Eye (tissue), 1 donor: ENCODE measurements around the gene TMEM125.

Experiments used
- DNase-seq: peaks from one replicate; pipeline ENCODE4 v3.0.0-alpha.2; 2015

Gene TMEM125

DNA sequence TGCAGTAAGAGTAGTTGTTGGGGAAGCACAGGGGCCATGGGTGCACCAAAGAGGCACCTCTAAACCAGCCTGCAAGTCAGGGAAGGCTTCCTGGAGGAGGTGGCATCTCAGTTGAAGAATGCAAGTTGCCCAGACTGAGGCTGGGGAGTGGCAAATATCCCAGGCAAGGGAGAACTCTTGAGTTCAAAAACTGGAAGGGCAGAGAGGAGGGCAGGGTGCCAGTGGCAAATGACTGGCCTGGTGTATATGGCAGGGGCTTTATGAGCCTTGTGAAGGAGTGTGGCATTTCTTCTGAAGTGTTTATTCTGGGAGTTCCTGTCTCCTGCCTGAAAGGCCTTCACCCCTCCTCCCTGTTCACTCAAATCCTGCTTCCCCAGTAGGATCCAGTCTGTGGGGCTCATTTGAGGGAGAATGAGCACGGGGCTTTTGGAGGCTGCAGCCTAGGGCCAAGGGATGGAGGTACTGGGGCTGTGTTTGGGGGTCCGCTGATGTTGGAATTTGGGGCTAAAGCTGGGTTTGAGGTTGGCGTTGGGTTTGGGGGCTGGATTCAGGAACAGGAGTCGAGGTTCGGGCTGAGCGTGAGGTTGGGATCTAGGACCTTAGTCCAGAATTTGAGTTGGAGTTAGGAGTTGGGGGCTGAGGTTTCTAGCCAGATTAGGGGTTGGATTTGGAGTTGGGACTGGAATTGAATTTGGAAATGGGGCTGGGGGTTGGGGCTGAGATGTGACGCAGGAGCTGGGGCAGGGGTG, at the start of gene TMEM125:
TSS of gene TMEM125 (plus strand) at position 357 of the 749 bp plus-strand sequence. CDS start 2,740 bp downstream, outside the sequence.
- no peak for DNase-seq

DNA sequence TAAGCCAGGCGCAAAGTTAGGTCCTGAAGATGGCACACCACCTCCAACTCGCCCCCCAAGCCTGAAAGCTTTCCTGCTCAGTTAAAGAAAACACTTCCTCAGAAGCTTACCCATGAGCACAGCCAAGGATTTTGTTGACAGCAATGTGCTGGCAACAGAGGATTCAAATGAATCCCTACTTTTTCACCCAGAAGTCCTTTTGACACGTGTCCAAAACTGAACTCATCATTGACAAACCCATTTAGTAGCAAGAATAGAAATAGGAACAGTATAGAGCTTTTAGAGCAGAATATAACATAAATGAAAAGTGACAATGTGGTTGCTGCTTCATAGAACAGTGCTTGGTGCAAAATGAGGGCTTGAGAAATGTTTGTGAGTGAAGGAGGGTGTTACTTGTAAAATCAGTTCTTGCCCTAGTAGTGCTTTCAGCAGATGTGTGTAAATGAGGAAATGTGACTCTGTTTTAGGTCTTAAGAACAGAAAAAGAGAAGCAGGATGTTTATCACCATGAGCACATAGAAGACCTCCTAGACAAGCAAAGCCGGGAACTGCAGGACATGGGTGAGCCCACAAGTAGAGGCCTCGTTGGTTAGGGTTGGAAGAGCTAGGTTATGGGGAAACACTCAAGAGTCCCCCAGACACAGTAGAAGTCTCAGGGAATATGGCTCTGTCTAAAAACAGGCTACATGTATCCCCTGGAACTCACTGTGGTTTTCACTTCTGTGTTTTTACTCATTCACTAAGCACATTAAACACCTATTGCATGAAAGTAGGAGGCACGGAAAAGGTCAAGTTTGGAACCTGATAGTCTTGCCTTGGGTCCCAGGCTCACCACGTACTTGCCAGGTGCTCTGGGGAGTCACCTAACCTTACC, 48.6 kb upstream of the TMEM125 start:
- DNase-seq = no peak

DNA sequence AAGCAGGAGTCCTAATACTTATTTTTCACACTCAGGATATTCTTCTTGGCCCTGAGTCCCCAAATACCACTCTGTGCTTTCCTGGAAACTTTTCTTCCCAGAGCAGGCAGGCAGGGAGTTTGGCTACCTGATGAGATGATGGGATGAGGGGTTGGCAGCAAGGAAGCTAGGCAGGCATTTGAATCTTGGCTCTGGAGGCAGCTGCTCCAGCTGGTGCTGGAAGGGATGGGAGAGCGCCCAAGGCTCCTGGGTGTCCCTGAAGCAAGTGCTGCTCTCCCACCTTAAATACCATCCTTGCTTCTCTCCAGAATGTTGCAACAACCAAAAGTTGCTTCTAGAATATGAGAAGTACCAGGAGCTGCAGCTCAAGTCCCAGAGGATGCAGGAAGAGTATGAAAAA, 48.0 kb upstream of the TMEM125 start:
- DNase-seq = no peak

DNA sequence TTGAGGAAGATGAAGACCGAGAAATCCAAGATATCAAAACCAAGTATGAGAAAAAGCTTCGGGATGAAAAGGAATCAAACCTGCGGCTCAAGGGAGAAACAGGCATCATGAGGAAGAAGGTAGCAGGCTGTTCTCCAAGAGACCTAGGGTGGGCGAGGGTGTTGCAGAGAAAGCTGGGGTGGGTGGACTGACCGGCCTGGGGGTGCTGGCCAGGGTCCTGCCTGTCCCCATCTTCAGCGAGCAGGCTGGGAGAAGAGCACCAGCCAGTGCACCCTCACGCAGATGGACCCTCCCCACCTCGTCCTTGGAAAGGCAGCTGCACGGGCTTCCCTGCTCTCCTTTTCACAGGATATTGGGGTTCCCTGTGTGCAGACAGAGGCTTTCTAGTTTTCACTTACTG, 46.9 kb upstream of the TMEM125 start:
- DNase-seq = no peak

DNA sequence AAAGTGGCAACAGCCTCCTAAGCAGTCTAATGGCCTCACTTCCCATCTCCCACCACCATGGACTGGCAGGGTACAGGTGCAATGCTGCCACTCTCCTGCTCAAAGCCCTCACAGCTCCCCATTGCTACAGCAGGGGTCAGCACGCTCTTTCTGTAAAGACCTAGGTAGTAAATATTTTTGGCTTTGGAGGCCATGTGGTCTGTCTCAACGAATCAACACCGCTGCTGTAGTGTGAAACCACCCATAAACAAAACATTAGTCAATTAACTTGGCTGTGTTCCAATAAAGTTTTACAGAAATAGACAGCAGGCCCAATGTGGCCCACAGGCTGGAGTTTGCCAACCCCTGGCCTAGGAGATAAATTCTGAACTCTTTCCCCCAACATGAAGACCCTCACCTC, 44.6 kb upstream of the TMEM125 start:
- no peak for DNase-seq

DNA sequence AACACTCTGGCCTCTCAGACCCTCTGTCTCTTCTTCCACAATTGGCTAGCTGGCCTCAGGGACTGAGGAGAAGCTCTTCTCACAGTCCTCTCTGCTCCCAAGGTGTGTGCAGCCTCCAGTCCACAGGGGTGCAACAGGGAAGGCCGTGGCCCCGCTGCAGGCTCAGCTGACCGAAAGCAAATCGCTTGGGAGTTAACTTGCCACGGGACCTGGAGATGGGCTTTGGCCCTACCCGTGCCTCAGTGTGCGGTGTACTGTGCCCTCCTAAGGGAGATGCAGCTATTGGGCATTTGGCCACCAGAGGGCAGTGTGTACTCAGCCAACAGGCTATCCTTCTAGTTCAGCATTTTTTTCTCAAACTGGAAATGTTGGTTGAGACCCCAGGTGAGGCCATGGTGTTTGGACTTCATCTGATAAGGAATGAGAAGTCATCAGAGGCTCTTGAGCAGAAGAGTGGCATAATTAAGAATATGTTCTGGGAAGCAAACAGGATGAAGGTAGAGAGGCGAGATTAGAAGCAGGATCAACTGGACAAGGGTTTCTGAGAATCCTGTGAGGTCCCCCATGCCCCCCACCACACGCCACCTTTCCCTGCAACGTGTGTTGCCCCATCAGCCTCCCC, 42.5 kb upstream of the TMEM125 start:
- DNase-seq = peak; percentile 96

DNA sequence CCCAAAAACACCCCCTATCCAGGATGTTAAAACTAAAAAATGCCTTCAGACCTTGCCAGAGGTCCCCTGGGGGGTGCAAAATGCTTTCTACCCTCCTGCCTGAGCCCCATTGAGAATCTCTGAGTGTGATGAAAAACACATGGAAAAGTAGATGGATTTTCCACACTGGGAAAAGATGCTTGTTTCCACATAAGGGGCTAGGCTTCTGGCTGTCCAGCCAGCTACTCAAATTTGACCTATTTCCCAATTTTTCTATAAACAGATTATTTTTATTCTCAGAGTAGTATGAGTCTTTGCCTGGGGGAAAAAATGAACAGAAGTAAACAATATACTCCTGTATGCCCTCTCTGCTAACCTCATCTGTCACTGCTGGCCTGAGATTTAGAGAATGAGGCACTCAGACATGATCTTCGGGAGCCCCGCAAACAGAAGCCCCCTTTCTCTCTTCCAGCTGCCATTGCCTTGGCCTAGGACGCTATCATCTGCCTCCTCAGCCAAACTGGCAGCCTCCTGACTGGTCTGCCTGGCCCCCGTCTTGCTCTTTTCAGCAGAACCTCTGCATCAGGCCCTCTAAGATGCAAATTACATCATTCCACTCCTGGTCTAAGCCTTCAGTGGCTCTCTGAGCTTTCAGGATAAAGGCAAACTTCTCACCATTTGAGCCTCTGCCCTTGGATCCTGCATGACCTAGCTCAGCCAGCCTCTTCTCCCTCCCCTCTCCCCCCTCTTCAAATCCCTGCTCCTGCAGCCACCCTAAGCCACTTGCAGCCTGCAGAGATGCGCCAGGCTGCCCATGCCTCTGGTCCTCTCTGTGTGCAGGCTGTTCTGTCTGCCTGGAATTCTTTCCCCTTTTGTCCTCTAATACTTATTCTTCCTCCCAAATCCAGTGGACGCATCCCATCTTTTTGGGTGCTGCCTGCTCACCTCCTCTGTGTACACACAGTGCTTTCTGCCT, 39.7 kb upstream of the TMEM125 start:
- no peak for DNase-seq

DNA sequence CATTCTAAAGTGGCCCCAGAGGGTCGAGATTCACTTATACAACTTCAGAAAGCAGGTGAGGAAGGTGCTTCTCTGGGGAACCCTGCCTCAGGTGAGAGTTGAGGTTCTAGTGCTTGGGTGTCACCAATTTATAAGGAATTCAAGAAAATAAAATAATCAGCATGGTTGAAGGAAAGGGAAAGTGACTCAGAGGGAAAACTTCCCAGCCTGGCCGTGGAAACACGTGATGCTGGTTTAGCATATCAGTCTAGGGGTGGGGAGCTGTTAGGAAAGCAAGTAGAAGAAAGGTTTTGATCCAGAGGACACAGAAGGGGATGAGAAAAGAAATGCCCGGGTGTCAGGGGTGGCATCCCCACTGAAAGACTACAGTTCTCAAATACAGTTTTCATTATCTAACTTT, 37.7 kb upstream of the TMEM125 start:
- DNase-seq = no peak

DNA sequence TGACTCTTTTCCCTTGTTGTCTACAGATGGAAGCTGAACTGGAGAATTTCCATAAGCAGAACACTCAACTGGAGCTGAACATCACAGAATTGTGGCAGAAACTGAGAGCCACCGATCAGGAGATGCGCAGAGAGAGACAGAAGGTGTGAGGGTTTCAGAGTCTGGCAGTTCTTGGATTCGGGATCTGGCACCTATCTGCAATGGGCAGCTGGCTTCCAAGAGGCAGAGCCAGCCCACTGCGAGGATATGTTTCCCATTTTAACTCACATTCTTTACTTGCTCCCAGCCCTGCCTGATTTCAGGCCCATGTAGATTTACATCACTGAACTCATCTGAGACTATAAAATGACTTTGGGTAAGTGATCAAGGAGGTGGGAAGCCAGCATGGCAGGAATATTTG, 37.3 kb upstream of the TMEM125 start:
- no peak for DNase-seq

DNA sequence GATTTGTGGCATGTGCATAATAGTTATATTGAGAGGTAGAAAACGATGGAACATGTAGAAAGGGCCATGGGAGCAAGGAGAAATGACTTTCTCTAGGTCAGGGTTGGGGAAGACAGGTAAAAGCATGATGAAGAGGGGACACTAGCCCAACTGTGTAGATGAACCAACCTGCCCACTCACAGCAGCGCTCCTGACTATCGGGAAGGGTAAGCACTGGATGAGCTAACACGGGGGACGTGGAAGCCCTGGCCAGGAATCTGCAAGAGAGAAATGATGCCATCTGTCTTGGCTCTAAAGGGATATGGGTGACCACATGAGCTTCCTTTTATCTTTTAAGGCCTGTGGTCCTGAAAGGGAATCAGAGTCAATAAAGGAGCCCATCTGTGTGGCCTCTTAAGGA, 36.2 kb upstream of the TMEM125 start:
- DNase-seq = no peak

DNA sequence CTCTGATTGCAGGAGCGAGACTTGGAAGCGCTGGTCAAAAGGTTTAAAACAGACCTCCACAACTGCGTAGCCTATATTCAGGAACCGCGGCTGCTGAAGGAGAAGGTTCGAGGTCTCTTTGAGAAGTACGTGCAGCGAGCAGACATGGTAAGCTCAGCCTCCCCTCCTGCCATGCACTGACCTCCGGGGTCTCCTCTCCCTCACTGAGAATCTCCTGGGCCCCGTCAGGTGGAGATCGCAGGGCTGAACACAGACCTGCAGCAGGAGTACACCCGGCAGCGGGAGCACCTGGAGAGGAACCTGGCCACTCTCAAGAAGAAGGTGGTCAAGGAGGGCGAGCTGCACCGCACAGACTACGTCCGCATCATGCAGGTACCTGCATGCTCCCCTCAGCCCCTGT, 35.5 kb upstream of the TMEM125 start:
- no peak for DNase-seq

DNA sequence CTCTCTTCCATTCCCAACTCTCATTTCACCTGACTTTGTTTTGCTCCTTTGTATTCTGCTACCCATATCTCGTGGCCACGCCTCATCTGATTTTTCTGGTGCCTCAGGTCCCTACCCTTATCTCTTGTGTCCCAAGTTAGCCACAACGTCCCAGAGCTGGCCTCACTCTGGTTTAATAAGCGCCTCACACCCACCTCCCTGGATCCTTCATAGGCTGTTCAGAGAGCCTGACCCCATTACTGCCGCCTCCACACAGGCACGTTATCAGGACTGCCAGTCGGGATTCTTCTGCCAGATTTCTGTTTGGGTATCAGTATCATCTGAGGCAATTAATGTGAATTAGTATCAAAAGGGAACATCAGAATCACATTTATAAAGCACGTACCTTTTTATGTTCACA, 34.7 kb upstream of the TMEM125 start:
- peak; percentile 9 for DNase-seq

DNA sequence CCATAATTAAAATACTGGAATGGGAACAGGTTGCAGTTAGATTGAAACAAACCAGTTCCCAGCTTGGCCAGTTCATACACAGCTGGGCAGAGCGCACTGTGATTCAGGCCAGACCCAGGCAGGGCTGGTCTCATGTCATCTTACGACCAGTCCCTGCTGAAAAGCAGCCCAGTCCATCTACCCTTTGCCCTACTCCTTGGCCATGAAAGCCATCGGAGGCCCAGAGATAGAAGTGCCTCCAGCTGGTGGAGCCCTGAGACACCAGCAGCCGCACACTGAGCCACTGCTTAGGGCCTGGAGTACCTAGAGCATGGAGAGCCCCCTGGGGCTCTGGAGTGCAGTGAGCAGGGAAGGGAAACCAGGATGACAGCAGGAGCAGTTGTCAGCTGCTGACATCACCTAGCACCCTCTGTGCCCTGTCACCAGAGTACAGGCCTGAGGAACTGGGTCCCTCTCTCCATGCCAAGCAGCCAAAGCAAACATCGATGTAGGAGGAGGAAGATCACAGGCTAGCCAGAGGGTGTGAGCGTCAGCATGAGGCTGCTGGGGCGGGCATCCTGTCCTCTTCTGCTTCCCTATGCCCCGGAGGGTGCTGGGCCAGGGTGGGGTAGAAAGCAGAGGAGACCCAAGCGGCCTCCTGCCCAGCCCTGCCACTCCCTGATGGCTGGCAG, 34.2 kb upstream of the TMEM125 start:
- peak; percentile 6 for DNase-seq

DNA sequence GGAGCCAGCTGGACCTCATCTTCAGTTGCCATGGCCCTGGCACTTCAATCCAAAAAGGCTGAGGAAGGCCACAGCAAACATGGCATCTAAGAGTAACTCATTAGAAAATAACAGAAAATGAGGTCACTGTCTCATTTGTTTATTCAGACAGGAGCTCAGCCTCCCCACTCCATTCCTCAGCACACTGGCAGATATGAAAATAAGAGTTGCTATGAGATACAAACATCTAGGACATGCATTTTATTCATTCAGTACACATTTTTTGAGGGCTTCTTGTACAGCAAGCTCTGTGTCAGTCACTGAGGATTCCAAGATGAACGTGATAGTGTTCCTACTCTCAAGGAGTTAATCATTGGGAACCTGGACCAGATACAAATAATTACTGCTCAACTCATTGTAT, 32.7 kb upstream of the TMEM125 start:
- no peak for DNase-seq

DNA sequence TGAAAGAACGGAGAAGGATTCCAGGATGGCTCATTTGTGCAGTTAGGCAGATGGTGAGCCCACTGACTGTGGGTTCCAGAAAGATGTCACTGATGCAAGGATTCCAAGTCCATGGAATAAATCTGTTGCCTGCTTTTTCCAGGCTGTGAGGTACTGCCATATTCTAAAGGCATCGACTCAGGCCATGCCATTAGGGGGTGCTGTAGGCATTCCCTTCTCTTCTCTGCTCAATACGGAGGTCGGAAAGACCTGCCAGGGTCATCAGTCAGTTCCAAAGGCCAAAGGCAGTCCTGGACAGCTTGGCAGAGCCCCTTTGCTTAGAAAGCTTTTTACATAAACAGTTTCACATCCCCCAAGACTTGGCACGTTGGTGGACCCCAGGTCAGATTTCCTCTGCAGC, 31.7 kb upstream of the TMEM125 start:
- DNase-seq = peak; percentile 72

DNA sequence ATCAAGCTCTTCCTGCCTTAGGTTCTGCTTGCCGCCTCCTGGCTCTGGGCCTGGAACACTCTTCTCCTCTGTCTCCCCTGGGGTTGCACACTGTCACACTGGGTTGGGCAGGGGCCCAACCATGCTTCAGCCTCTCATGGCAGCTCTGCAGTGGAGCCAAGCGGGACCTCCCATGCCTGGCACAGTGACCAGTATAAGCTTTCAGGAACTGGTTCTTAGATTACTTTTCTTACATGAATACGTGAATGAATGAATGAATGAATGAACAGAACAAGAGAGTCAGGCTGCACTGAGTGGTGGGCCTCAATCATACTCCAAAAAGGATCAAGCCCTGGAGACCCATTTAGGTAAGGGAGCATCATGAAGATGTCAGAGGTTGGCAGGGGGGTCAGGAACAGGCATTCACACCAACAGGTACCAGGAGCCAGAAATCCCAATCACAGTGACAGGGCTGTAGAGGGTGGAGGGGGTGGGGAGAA, 30.8 kb upstream of the TMEM125 start:
- DNase-seq = no peak

DNA sequence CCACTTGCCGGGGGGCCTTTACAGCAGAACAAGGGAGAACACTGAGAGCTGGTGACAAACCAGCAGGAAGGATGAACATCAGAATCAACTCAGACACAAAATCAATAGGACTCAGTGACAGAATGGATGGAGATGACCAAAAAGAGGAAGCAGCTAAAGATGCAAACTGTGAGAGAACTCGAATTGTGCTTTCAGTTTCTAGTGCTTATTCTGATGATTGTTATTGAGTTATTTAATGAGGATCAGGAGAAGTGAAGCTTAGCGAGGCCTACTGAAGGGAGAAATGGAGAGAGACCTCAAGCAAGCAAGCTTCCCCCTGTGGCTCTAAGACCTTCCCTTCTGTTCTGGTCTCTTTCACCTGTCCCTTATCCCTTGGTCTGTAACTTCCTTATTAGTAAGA, 30.3 kb upstream of the TMEM125 start:
- peak; percentile 48 for DNase-seq

DNA sequence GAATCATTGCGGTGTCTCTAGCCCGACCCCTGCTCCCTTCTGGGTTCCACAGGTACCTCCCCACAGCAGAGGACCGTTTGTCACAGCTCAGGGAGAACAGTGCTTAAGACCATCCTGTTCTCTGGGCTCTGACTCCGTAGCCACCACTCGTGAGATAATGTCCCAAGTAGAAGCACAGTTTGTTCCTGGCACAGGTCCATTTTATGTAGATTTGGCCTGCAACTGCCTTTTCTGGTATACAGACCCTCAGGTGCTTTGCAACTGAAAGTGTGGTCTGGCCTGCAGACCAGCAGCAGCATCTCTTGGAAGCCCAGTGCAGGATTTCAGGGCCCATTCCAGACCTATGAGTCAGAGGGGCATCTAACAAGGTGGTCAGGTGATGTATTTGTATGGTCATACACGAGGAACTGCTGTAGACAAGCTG, 28.4 kb upstream of the TMEM125 start:
- DNase-seq = no peak

DNA sequence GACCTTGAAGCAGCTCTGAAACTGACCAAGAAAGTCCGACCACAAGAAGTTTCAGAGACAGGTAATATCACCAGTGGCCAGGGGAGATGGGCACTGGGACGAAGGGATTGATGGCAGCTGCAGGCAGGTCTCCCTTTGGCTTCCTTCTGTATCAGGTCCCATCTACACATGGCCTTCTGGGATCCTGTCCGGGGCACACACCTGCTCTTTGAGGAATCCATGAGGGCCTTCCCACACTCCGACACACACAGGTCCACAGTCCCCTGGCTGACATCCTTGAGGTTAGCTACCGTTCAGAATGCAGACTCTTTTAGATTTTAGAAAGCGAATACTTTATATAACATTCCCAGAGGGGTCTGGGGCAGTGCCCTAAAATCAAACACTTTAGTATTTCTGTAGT, 26.5 kb upstream of the TMEM125 start:
- no peak for DNase-seq

DNA sequence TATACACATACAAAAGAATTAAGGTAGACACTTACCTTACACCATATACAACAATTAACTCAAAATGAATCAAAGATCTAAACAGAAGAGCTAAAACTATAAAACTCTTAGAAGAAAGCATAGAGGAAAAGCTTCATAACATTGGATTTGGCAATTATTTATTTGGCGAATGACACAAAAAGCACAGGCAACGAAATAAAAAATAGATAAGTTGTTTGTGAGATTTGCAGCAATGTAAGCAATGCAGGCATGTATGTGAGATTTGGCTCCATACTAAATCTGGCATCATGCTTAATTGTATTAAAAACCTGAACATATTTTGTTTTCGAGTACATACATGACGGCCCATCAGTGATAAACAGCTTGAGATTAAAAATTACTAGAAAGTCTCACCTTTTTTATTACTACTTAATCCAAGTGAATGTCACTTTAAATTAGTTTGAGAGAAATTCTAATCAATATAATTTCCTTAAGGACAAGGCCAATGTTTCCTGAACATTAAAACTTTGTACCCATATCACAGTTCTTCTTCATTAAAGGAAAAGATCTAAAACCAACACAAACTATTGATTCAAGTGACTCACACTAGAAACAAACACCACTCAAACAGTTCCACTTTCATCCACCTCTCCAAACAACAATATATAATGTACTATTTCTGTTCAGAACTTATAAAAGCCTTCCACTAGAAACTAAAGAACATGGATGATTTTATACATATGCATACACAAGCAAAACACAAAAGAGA, 23.1 kb upstream of the TMEM125 start:
- DNase-seq = no peak
